GM18909 (cell line): ENCODE data around the gene KRTAP19-3.
"Not testable (repeated sequence)": the region's sequence is repeated elsewhere in the genome, so short reads cannot be mapped to it uniquely, and the experiment has no call there.

Experiments used
- ATAC-seq: cut with Tn5 transposase; IDR thresholded peaks from one replicate; pipeline ENCODE4 v1.9.1; 2021; ENCODE audit warnings: mild to moderate bottlenecking; ENCODE audit not compliant: unreplicated experiment, poor library complexity

Gene KRTAP19-3

GRCh38 chr21:30491963-30492428 is at the start of gene KRTAP19-3:
Gene KRTAP19-3, minus strand, starts transcription at chr21:30492013. Its CDS starts 56 bp downstream, at chr21:30491957.
- no peak for ATAC-seq

- no peak for ATAC-seq
Observed at GRCh38 chr21:30518876-30519275, 27.1 kb upstream of the KRTAP19-3 start.

DNA sequence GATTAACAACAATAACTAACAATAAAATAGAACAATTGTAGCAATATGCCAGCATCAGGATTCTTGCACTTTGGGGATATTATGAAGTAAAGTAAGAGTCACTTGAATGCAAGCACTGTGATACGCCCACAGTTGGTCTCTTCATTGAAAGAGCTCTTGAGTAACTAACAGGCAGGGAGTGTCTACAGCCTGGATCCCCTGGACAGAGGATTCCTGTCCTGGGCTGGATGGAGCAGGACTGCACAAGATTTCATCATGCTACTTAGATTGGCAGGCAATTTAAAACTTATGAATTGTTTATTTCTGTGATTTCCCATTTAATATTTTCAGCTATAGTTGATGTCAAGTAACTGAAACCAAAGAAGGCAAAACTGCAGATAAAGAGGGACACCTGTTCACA is 23.9 kb upstream of the KRTAP19-3 start:
- ATAC-seq: no peak

DNA sequence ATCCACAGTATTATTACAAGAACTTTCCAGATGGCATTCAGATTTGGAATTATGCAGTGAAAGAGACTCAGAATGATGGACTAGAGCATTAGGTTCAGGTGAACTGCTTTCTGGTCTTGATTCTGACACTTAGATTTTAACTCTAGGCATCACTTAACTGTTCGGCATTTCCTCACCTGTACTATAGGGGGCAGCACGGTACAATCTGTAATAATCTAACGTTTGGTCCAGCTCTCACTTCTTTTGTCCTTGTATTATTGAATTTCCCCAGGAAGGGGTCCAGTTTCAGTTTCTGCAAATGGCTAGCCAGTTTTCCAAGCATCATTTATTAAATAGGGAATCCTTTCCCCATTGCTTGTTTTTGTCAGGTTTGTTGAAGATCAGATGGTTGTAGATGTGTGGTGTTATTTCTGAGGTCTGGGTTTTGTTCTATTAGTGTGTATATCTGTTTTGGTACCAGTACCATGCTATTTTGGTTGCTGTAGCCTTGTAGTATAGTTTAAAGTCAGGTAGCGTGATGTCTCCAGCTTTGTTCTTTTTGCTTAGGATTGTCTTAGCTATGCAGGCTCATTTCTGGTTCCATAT is 13.9 kb upstream of the KRTAP19-3 start:
- ATAC-seq: not testable (repeated sequence)

GRCh38 chr21:30502041-30502440 is 10.2 kb upstream of the KRTAP19-3 start, which contains the start of gene KRTAP19-5:
Gene KRTAP19-5, minus strand, starts transcription at chr21:30502141. Its CDS starts 51 bp downstream, at chr21:30502090.
- ATAC-seq: no peak

DNA sequence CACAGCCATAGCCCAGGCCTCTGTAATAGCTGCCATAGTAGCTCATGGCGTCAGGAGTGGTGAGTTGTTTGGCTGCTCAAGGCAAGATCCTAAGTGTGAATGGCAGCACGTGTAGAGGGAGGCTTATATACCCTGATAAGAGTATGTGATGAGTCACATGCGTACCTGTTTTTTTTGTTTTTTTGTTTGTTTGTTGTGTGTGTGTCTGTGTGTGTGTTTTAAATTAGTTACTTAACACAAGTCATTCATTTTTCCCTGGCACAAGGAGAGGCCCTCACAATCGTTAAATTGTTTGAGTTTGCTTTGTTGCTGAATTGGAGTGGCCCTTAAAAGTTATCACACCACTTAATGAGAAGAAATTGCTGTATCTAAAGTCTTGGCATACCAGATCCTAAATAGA is 5.3 kb upstream of the KRTAP19-3 start, which contains the start of gene KRTAP19-4:
TSS of gene KRTAP19-4 (minus strand) at position 101 of the 400 bp plus-strand sequence. CDS start at position 46, 55 bp downstream.
- ATAC-seq: no peak

GRCh38 chr21:30487336-30487735 is 4.5 kb downstream of the KRTAP19-3 start, which contains the start of gene KRTAP19-2:
Gene KRTAP19-2, minus strand, starts transcription at chr21:30487436. Its CDS starts 88 bp downstream, at chr21:30487348.
- ATAC-seq: no peak

GRCh38 chr21:30486180-30486579 is 5.6 kb downstream of the KRTAP19-3 start:
- ATAC-seq: no peak

- no peak for ATAC-seq
Observed at GRCh38 chr21:30482130-30482529, 9.7 kb downstream of the KRTAP19-3 start.

DNA sequence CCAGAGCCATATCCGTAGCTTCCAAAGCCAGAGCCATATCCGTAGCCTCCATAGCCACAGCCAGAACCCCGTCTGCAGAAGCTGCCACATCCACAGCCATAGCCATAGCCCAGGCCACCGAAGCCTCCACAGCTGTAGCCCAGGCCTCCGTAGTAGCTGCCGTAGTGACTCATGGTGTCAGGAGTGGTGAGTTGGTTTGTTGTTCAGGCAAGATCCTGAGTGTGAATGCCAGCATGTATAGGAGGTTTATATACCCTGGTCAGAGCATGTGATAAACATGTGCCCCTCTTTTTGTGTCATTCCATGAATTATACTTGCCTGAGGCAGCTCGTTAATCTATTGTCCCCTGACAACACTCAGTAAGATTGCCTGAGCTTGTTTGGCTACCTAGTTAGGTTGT is 11.7 kb downstream of the KRTAP19-3 start, which contains the start of gene KRTAP19-1:
TSS of gene KRTAP19-1 (minus strand) at position 223 of the 400 bp plus-strand sequence. CDS start at position 173, 50 bp downstream.
- no peak for ATAC-seq

DNA sequence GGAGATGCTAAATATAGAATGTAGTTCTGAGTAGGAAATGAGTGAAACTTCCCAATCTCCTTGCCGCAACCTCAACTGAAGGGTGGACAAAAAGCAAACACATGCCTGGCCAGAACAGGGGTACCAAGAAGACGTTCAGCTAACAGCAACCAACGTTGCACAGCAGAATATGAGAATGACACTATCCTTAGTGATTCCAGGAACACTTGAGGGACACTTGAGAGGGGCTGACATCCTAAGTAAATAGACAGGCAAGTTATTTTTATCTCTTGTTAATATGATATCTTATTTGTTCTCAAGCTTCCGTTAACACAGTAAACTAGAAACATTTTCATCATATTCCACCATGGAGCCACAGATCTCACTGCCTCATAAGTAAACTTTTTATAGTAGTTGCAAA is 12.6 kb downstream of the KRTAP19-3 start:
- ATAC-seq: no peak

DNA sequence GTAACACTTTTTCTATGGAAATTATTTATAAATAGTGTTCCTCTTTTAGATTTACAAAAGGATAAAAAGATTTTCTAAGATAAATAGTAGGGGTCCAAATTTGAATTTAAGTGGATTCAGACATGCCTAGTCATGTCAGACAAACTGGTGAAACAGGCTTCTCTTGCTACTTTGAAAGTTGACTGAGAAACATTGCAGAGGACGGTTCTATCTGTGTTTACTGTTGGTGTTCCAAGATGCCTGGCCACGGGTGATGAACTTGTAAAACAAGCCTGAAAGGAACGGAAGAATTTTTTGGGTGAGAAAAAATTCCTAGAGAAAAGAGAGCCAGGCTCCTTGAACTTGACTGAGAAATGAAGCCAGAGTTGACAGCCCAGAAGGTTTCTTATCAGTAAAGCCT is 13.8 kb downstream of the KRTAP19-3 start:
- ATAC-seq: no peak

DNA sequence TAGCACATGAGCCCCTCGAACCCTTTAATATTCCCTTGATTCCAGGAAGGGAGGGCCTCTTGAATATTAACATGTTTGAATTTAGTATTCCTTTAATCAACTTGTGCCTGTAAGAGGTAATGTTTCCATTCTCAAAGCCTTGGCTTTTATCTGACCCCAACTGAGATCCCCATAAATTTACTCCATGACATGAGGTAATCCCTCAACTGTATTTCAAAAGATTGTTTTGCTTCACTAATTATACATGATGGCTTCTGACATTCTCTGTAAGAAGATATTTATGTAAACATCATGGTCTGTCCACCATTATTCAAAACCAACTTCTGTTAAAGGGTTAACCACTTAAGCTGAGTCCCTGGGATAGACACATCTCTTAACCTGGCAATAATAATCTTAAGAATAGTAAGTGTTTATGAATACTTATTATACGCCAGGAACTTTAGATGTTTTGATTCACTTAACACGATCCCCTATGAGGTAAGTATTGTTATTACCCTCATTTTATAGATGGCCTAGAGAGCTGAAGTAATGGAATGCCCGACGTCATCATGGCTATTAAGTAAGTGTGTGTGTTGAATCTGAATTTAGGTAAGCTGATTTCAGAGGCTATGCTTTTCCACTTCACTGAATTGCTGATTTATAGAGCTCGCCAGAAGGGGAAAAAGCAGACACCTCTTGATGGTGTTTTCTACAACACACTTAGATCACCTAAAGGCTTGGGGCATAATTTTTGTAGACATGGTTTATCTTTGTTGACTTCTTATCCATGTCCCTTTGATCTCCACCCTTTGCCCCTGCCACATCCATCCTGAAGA is 22.7 kb downstream of the KRTAP19-3 start:
- no peak for ATAC-seq

DNA sequence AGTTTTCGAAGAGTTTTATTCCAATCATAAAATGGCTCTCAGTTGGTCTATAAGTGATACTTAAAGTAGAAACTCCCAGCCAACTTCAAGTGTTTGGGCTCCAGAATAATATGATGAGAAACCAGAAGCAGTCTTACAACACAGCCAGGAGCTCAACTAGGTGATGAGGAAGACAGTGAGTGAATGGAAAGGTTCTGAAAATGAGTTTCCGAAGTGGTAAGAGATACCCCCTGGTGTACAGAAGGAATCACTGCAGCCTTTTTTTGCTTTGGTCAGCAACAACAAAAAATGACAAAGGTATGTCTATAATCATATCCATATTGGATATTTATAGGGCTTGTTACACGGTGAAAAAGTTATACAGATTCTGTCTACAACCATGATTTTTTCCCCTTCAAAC is 28.1 kb downstream of the KRTAP19-3 start:
- no peak for ATAC-seq

GRCh38 chr21:30448514-30448913 is 43.3 kb downstream of the KRTAP19-3 start:
- ATAC-seq: no peak

GRCh38 chr21:30447056-30447455 is 44.8 kb downstream of the KRTAP19-3 start:
- ATAC-seq: no peak

- ATAC-seq: no peak
Observed at GRCh38 chr21:30444204-30444603, 47.6 kb downstream of the KRTAP19-3 start.

GRCh38 chr21:30443226-30443625 is 48.6 kb downstream of the KRTAP19-3 start:
- no peak for ATAC-seq
